Urothelium cell line (cell line): Measurements from ENCODE around the gene ILK.

Source experiments
- DNase-seq: peaks from one replicate; pipeline ENCODE4 v3.0.0; 2011; ENCODE audit warnings: low spot score, mixed read lengths
- FAIRE-seq: peaks from 2 replicates; lab custom pipeline; 2011; peaks lifted over from hg19 to GRCh38; lab: Jason Lieb, UNC

ILK gene

DNA sequence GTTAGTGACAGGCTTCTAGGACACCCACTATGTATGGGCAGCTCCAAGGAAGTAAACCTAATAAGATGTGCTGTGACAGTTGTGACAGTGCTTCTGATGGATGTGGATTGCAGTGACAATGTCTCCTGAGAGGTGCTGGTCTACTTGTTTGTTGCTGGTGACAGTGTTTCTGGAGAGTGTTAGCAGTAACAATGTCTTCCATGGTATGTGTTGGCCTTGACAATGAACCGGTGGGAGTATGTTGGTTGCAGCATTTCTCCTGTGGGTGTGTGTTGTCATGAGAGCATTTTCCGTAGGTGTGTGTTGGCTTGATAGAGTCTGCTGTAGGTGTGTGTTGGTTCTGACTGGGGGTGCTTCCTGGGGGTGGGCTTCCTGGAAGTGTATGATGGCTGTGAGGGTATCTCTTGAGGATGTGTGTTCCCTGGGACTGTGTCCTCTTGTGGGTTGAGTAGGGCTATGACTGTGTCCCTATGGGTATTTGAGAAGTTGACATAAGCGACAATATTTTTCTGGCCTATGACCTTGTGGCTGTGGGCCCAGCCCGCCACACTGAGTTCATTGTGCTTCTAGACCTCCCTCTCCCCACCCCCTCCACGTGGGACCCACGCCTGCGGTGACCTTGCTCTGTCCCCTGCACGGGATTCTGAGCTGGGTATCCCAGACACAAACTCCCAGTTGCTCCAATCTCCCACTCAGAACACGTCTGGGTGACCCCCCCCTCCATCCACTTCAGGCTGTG, 50.9 kb downstream of the ILK start:
- DNase-seq (no peak), FAIRE-seq (no peak)

DNA sequence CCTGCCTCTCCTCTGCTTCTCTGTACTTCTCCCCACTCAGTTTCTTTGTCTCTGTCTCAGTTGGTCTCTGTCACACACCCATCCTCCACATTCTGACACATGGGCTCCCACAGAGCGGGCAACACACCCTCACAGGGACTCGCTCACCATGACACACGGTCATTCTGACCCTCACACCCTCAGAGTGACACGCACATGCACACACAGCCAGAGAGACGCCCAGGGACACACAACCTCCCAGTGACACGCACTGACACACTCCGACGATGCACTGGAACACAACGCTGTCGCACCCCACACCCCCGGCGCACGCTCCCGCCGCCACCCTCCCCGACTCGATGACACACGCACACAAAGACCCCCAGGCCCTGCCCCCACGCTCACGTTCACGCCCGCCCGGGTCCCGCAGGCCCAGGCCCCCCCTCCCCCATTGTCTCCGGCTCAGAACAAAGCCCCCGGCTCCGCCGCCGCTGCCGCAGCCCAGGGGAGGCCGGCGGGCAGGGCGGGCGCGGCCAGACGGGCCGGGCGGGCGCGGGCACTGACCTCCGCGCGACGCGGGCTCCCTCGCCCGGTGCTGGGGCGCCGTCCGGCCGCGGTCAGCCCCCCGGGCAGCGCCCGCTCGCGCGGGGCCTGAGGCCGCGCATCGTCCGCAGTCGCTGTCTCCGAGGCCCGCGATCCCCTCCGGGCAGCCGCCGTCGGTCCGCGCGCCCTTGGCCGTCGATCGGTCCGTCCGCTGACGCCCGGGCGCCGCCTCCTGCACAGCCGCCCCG, 51.6 kb downstream of the ILK start:
- FAIRE-seq, result no peak
- DNase-seq, result peak; percentile 40

DNA sequence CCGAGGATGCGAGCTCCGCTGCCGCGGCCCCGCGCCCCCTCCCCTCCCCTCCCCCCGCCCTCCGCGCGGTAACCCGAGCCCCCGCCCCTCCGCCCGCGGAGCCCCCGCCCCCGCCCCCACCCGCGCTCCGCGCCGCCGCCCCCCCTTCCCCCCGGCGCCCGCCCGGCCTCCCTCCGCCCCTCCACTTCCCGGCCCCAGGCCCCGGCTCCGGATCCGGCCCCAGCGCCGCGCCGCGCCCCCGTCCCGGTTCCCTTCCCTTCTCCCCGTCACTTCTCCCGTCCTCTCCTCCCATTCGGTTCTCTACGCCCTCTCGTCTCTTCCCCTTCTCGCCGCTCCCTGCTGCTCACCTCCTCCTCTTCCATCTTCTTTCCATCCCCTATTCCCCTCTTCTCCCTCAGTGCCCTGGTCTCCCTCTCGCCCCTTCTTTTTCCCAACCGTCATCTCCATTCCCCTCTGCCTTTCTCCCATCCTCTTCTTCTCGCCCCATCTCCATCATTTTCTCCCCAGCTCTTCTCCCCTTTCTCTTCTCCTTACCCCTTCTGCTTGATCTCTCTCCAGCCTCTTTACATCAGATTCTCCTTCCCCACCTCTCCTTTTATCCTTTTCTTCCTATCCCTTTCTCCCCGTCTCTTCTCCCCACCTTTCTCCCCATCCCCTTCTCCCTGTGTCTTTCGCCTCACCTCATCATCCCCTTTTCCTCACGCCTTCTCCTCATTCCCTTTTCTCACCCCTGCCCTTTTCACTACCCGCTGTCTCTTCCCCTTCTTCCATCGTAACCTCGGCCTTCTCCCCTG, 52.4 kb downstream of the ILK start, which contains the start of gene DCHS1:
DCHS1 (minus strand) TSS at position 20 of the 794 bp plus-strand sequence. CDS start 14,196 bp downstream, outside the sequence.
- FAIRE-seq (no peak), DNase-seq (peak; percentile 70)

DNA sequence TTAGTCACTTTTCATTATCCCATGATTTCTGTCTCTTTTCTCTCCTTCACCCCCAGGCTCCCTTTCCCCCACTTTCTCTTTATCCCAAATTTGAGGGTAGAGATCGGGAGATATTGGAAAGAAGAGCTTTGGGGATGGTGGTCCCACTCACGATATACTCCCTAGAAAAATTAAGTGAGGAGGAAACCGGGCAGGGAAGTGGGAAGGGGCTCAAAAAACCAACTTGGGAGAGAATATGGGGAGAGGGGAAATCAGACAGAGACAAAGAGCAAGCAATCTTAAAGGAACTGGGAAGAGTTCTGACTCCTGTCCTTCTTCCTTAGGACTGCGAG, 53.0 kb downstream of the ILK start:
- no peak for DNase-seq
- FAIRE-seq, result no peak

DNA sequence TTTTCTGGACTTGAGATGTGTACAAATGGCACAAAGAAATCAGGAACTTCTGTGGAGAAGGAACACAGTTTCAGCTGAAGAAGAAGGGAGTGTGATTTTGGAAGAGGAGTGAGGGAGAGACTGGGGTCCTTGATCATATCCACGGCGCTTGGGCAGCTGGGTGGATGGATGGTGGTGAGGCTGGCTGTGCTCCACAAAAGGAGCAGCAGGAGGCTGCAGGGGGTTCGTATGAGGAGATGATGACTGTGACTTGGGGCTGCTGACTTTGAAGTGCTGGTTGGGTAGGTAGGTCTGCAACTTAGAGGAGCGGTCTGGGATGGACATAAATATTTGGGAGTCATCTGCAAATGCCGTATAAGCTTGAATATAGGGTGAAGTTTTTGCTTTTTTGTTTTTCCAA, 53.4 kb downstream of the ILK start:
- no peak for FAIRE-seq
- no peak for DNase-seq

DNA sequence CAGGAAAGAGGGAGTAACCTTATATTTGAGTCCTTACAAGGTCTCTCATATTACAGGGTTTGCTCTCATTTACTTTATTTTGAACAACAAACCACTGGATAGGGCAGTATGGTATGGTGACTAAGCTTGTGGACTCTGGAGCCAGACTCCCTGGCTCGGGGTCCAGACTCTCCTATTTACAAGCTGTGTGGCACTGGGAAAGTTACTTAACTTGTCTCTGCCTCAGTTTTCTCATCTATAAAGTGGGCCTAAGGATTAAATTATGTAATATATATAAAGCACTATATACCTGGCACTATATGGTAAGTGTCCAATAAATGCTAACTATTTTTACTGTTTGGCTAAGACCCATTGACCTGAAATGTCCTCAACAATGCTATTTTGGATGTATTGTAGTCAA, 53.8 kb downstream of the ILK start:
- no peak for FAIRE-seq
- DNase-seq, result no peak

DNA sequence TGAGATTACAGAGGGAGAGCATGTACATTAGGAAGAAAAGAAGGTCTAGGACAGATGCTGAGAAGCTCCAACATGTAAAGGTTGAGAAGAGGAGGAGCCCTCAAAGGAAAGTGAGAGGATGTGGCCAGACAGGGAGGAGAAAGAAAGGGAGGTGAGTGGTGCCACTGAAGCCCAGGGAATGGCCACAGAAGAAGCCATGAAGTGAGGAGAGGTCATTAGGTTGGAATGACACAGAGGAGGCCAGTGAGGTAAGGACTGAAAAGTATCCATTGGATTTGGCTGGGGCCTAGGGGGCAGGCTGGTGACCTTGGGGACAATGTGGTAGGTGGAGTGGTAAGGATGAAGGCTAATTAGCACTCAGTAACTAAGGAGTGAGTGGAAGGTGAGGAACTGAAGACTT, 55.1 kb downstream of the ILK start:
- no peak for FAIRE-seq
- DNase-seq, result no peak
